Naive thymus-derived CD4-positive, alpha-beta T cell (primary cell): Measurements from ENCODE around the gene CACNB3. TPM values are rescaled to one million over a fixed set of nuclear protein-coding genes. Genes with fewer than 3 reads are reported as not detected.

Source experiments
- ATAC-seq: fragments of 150-1000 bp; cut with Tn5 transposase; 2 replicates; pipeline ENCODE4 v1.10.0; 2021; ENCODE audit warnings: mild to moderate bottlenecking, moderate library complexity
- CTCF ChIA-PET: fragments of 350-600 bp; sonication (Branson Sonifier 250); formaldehyde crosslinking; loops from one replicate; lab custom pipeline; 2021; ENCODE audit warnings: antibody characterized with exemption; lab: Charles Lee
- POLR2A ChIA-PET: fragments of 350-600 bp; sonication (Branson Sonifier 250); formaldehyde crosslinking; loops from one replicate; lab custom pipeline; 2021; ENCODE audit warnings: antibody characterized with exemption, inconsistent platforms; lab: Charles Lee
- DNase-seq, 9 donors: peaks; one replicate each; pipeline versions ENCODE4 v3.0.0 to v3.0.0-alpha.2; 2020 to 2022; ENCODE audit warnings: mixed read lengths in 1 of 9
- H3K27ac ChIP-seq: one replicate; pipeline ENCODE4 v1.7.0; 2013; ENCODE audit warnings: mild to moderate bottlenecking, low read depth, low read length, moderate library complexity
- H3K27me3 ChIP-seq, 2 donors: one replicate each; pipeline ENCODE4 v1.7.0; 2013; ENCODE audit warnings: low read length in 2 of 2, mild to moderate bottlenecking in 2 of 2, moderate library complexity in 2 of 2; ENCODE audit not compliant: control insufficient read depth in 2 of 2, insufficient read depth in 2 of 2
- H3K36me3 ChIP-seq, 3 experiments: 1 replicate in 2 of 3; 2 replicates in 1 of 3; pipeline ENCODE4 v1.7.0; 2013; ENCODE audit warnings: low read length in 3 of 3, mild to moderate bottlenecking in 3 of 3, moderate library complexity in 1 of 3; ENCODE audit not compliant: insufficient read depth in 3 of 3, control insufficient read depth in 2 of 3
- H3K4me1 ChIP-seq, 2 donors: one replicate each; pipeline ENCODE4 v1.7.0; 2013; ENCODE audit warnings: low read length in 2 of 2, mild to moderate bottlenecking in 2 of 2, moderate library complexity in 1 of 2; ENCODE audit not compliant: control insufficient read depth in 2 of 2, insufficient read depth in 2 of 2
- H3K4me3 ChIP-seq: 2 replicates; pipeline ENCODE4 v1.7.0; 2013; ENCODE audit warnings: mild to moderate bottlenecking, low read length
- H3K9me3 ChIP-seq, 3 experiments: 1 replicate in 2 of 3; 2 replicates in 1 of 3; pipeline ENCODE4 v1.7.0; 2013; ENCODE audit warnings: low read length in 3 of 3; ENCODE audit not compliant: control insufficient read depth in 2 of 3
- H3K27ac Mint-ChIP-seq, 9 donors: one replicate each; pipeline ENCODE4 v1.8.0; 2020 to 2022; ENCODE audit warnings: mixed read lengths in 9 of 9, mild to moderate bottlenecking in 8 of 9, moderate library complexity in 5 of 9, inconsistent platforms in 2 of 9
- H3K27me3 Mint-ChIP-seq, 5 donors: one replicate each; pipeline ENCODE4 v1.8.0; 2021 to 2022; ENCODE audit warnings: mixed read lengths in 5 of 5, mild to moderate bottlenecking in 1 of 5
- H3K36me3 Mint-ChIP-seq, 5 donors: one replicate each; pipeline ENCODE4 v1.8.0; 2020 to 2022; ENCODE audit warnings: mixed read lengths in 5 of 5, mild to moderate bottlenecking in 3 of 5, inconsistent platforms in 1 of 5
- H3K4me1 Mint-ChIP-seq, 7 donors: one replicate each; pipeline ENCODE4 v1.8.0; 2020 to 2022; ENCODE audit warnings: mixed read lengths in 7 of 7, mild to moderate bottlenecking in 3 of 7, inconsistent platforms in 1 of 7
- H3K4me3 Mint-ChIP-seq, 10 donors: one replicate each; pipeline ENCODE4 v1.8.0; 2020 to 2022; ENCODE audit warnings: mild to moderate bottlenecking in 10 of 10, mixed read lengths in 10 of 10, moderate library complexity in 6 of 10, inconsistent platforms in 2 of 10
- H3K9me3 Mint-ChIP-seq, 11 donors: one replicate each; pipeline ENCODE4 v1.8.0; 2020 to 2022; ENCODE audit warnings: mixed read lengths in 11 of 11, mild to moderate bottlenecking in 4 of 11, inconsistent platforms in 1 of 11, moderate library complexity in 1 of 11
- intact Hi-C, 2 donors: fragments of 100-400 bp; cut with micrococcal nuclease; formaldehyde crosslinking; loops; one replicate each; pipeline ENCODE4 v1.15.1; 2023
- polyA plus RNA-seq, 2 donors: library from polyadenylated mRNA; unstranded; fragments of 300-500 nt; fragmentation: Illumina TruSeq; gene quantifications; one replicate each; pipeline ENCODE4 v1.2.3, GENCODE V29; 2021
- total RNA-seq, 6 experiments: library from RNA in 5 of 6; stranded (reverse) in 5 of 6; gene quantifications; 1 replicate in 5 of 6; 2 replicates in 1 of 6; pipeline ENCODE4 v1.2.3 and lab custom pipeline; 2021 to 2026

The CACNB3 gene
- total and polyA plus RNA-seq, 7 experiments from 2014 or later, result 0.89 to 14.7 (median 4.3) TPM

DNA sequence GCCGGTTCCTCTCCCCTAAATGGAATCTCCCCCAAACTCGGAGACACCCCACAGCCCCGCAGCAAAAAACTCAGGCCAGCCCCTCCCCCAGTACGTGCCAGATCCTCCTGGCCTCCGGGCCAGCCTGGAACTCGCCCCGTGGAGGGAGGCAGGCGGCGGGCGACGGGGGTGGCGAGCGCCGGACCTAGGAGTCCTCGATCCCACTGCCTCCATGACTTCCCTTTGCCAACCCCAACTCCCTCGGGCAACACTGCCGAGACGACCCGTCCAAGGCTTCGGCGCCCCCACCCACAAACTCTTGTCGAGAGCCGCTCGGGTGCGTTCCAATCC is 29.8 kb upstream of the CACNB3 start:
- ChIA-PET POLR2A (no interaction called here), CTCF (no interaction called here)
- peaks cover 5 to 14% (median 10%) of the 10 kb centered on the region in 7 donors for H3K4me1 Mint-ChIP-seq
- no peaks in the 10 kb centered on the region for H3K9me3 ChIP-seq
- DNase-seq (no peak), ATAC-seq (peak; percentile 14)
- H3K4me3 Mint-ChIP-seq, result peak overlapping the region; percentile 59 to 86 (median 66)
- no peaks in the 10 kb centered on the region for H3K4me1 ChIP-seq
- no peaks in the 10 kb centered on the region for H3K36me3 ChIP-seq
- intact Hi-C loops, result loop anchor here in 1 of 2 donors (2.0 kb wide), 1 partner anchor 24 kb away; no protein-coding TSS in a partner anchor
- H3K27me3 Mint-ChIP-seq, result peaks cover 44 to 65% (median 53%) of the 10 kb centered on the region in 5 donors
- peaks cover 12 to 15% of the 10 kb centered on the region in 2 donors for H3K27me3 ChIP-seq
- H3K36me3 Mint-ChIP-seq, result no peaks in the 10 kb centered on the region
- H3K9me3 Mint-ChIP-seq, result no peaks in the 10 kb centered on the region
- no peak overlapping the region for H3K27ac Mint-ChIP-seq
- no peak overlapping the region for H3K4me3 ChIP-seq
- no peak overlapping the region for H3K27ac ChIP-seq

DNA sequence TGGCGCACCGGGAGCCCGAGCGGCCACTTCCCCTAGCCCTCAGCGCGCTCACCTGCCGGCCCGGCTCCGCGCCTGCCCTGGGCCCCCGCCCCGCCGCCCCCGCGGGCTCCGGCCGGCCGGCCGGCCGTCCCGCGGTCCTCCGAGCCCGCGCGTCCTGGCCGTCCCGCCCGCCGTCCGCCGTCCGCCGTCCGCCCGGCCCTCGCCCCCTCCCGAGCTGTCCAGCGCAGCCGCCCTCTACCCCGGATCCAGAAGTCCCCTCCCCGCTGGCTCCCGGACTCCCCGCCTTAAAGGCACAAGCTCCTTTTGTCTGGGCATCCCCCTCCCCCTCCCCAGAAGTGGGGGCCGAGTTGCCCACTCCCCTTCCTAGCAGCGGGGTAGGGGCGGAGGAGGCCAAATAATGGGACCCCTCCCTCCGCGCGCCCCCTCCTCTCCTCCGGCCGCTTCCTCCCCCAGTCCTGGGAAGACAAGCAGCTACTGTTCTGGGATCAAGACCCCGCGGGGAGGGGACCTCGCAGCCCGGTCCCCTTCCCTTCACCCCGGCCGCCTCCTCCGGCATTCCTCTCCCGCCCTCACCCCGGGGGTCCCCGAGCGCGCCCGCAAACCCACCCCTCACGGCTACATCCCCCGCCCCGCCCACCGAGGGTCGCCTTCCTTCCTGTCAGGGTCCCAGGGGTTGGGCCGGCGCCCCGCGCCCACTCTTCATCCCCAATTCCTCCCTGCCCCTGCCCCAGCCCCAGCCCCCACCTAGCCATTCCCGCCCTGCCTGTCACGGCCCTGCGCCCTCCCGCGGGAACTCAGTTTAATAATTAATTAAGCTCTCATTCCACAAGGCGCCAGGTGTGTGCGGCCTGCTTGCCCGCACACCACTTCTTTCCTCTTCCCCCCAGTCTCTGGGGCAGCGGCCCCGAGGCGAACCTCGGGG is 29.2 kb upstream of the CACNB3 start, which contains the start of gene ADCY6:
Gene ADCY6 (minus strand): TSS at position 236 of the 922 bp plus-strand sequence. CDS start 5,655 bp downstream, outside the sequence.
- peaks cover 5 to 14% (median 10%) of the 10 kb centered on the region in 7 donors for H3K4me1 Mint-ChIP-seq
- H3K36me3 Mint-ChIP-seq, result no peaks in the 10 kb centered on the region
- Histone ChIP-seq H3K4me1 (no peaks in the 10 kb centered on the region), H3K9me3 (no peaks in the 10 kb centered on the region), H3K4me3 (no peak within 1 kb of the TSS), H3K27me3 (peaks cover 12 to 15% of the 10 kb centered on the region in 2 donors), H3K27ac (no peak within 1 kb of the TSS), H3K36me3 (no peaks in the 10 kb centered on the region)
- H3K27me3 Mint-ChIP-seq, result peaks cover 44 to 65% (median 53%) of the 10 kb centered on the region in 5 donors
- ChIA-PET POLR2A (no interaction called here), CTCF (no interaction called here)
- H3K27ac Mint-ChIP-seq, result no peak within 1 kb of the TSS
- intact Hi-C loops, result loop anchor here in 1 of 2 donors (2.0 kb wide), 1 partner anchor 24 kb away; no protein-coding TSS in a partner anchor
- DNase-seq (peak in 1 of 9 donors; percentile 8), ATAC-seq (peak; percentile 34)
- H3K4me3 Mint-ChIP-seq, result peak within 1 kb of the TSS; percentile 59 to 86 (median 66)
- H3K9me3 Mint-ChIP-seq, result no peaks in the 10 kb centered on the region

DNA sequence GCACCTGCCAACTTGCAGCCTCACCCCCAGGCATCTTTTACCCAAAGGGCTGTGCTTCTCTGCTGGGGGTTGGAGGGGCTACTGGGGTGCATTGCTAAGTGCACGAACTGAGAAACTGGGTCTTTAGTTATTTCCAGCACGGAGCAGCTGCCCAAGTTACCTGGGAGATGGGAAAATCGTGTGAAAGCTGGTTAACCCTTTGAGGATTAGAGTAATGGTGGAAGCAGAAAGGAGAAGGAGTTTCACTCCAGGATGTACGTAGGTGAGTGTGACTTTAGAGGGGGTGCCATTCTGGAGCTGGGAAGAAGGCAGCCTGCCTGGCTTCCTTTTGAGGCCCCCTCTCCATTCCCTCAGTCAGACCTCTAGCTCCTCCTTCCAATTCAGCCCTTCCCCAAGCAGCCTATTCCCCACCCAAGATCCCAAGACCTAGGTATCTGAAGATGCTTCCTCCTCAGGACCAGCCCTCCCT is 28.4 kb upstream of the CACNB3 start:
- Histone ChIP-seq H3K4me1 (no peaks in the 10 kb centered on the region), H3K4me3 (no peak overlapping the region), H3K9me3 (no peaks in the 10 kb centered on the region), H3K27me3 (peaks cover 12 to 15% of the 10 kb centered on the region in 2 donors), H3K27ac (no peak overlapping the region), H3K36me3 (no peaks in the 10 kb centered on the region)
- no peaks in the 10 kb centered on the region for H3K9me3 Mint-ChIP-seq
- H3K27me3 Mint-ChIP-seq, result peaks cover 42 to 64% (median 49%) of the 10 kb centered on the region in 5 donors
- POLR2A ChIA-PET, result no interaction called here
- peak overlapping the region in 9 of 10 donors; percentile 17 to 79 (median 62) for H3K4me3 Mint-ChIP-seq
- peaks cover 5 to 14% (median 10%) of the 10 kb centered on the region in 7 donors for H3K4me1 Mint-ChIP-seq
- H3K36me3 Mint-ChIP-seq, result no peaks in the 10 kb centered on the region
- H3K27ac Mint-ChIP-seq, result no peak overlapping the region
- CTCF ChIA-PET, result interaction anchor here (1.0 kb wide), 2 partner anchors 35 to 101 kb away, joined by 3 read pairs; no protein-coding TSS in a partner anchor
- intact Hi-C loops, result loop anchor here in 1 of 2 donors (2.0 kb wide), 1 partner anchor 25 kb away; no protein-coding TSS in a partner anchor
- ATAC-seq, result no peak
- DNase-seq, result no peak

DNA sequence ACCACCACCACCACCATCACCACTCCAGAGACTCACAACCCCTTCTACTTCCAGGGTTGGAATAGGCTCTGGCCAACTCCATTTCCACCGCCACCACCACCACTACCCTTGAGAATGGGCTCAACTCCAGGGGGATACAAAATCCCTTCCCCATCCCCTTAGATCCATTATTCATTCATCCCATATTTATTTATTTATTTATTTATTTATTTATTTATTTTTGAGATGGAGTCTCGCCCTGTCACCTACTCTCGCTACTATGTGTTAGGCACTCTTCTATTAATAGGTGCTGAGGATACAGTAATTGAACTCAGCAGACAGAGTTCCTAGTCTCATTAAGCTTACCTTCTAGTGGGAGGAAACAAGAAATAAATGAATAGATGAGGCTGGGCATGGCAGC is 24.6 kb upstream of the CACNB3 start:
- intact Hi-C loops, result no loop called here
- Histone ChIP-seq H3K4me3 (no peak overlapping the region), H3K27me3 (peaks cover 3 to 9% of the 10 kb centered on the region in 2 donors), H3K27ac (no peak overlapping the region), H3K9me3 (no peaks in the 10 kb centered on the region), H3K36me3 (no peaks in the 10 kb centered on the region), H3K4me1 (no peaks in the 10 kb centered on the region)
- Mint-ChIP-seq H3K36me3 (no peaks in the 10 kb centered on the region), H3K4me3 (no peak overlapping the region), H3K27ac (no peak overlapping the region), H3K27me3 (peaks cover 12 to 35% (median 15%) of the 10 kb centered on the region in 5 donors), H3K4me1 (peaks cover under 1 to 13% (median 9%) of the 10 kb centered on the region in 7 donors), H3K9me3 (no peaks in the 10 kb centered on the region)
- DNase-seq (no peak), ATAC-seq (no peak)
- CTCF ChIA-PET, result interaction anchor here (1.5 to 5.2 kb wide), 4 partner anchors 11 to 42 kb away, joined by 3 to 58 read pairs (median 8); no protein-coding TSS in a partner anchor
- POLR2A ChIA-PET, result no interaction called here

DNA sequence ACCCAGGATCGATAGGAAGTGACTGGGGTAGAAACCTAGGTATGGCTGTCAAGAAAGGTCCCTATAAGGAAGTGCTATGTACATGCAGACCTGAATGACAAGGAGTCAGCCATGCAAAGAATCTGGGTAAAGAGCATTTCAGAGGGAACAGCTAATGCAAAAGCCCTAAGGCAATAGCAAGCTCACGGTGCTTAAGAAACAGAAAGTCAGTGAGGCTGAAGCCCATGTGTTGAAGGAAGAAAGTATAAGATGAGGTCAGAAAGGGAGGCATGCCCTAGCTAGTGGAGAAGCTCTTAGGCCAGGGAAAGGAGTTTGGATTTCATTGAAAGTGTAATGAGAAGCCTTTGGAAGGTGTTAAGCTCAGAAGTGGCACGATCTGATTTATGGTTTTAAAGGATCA is 23.4 kb upstream of the CACNB3 start:
- Mint-ChIP-seq H3K27me3 (peaks cover 7 to 24% (median 12%) of the 10 kb centered on the region in 5 donors), H3K4me3 (no peak overlapping the region), H3K4me1 (peaks cover 0 to 13% (median 4%) of the 10 kb centered on the region in 7 donors), H3K36me3 (no peaks in the 10 kb centered on the region), H3K9me3 (no peaks in the 10 kb centered on the region), H3K27ac (no peak overlapping the region)
- no peaks in the 10 kb centered on the region for H3K4me1 ChIP-seq
- ChIA-PET POLR2A (interaction anchor here (1.0 kb wide), 1 partner anchor 20 kb away, joined by 3 read pairs; no protein-coding TSS in a partner anchor), CTCF (interaction anchor here (0.5 to 5.2 kb wide), 11 partner anchors 12 to 1763 kb away, joined by 3 to 58 read pairs (median 4); partner anchors contain the start of gene RND1)
- H3K27ac ChIP-seq, result no peak overlapping the region
- H3K9me3 ChIP-seq, result no peaks in the 10 kb centered on the region
- ATAC-seq (no peak), DNase-seq (no peak)
- intact Hi-C loops, result loop anchor here (1.0 to 5.0 kb wide), 3 partner anchors 42 to 253 kb away; partner anchors contain the start of gene KANSL2 (in 1 of the 2)
- H3K27me3 ChIP-seq, result peaks cover 1 to 5% of the 10 kb centered on the region in 2 donors
- no peaks in the 10 kb centered on the region for H3K36me3 ChIP-seq
- H3K4me3 ChIP-seq, result no peak overlapping the region
